ENCODE results near the gene OR2T8. TPM values are rescaled to one million over a fixed set of nuclear protein-coding genes. Genes with fewer than 3 reads are reported as not detected.

Gene OR2T8
- total RNA-seq, 1 experiment from 2014 or later = not detected

- Histone ChIP-seq H3K14ac (ENCODE audit: insufficient read depth, low read length) (no peak overlapping the region), H4K20me1 (ENCODE audit: control insufficient read depth, insufficient read depth, insufficient read length) (no peaks in the 10 kb centered on the region), H3K23me2 (ENCODE audit: insufficient read length, low read depth, low read length, poor library complexity, severe bottlenecking) (no peaks in the 10 kb centered on the region), H3K27ac (ENCODE audit: insufficient read length, low read depth, low read length) (no peak overlapping the region), H2BK12ac (ENCODE audit: insufficient read length, low read depth, low read length) (no peak overlapping the region), H2AFZ (ENCODE audit: low read length) (no peak overlapping the region), H3K23ac (ENCODE audit: insufficient read length, low read depth, low read length) (no peak overlapping the region), H2AK5ac (ENCODE audit: insufficient read length, low read length) (no peak overlapping the region), H3K79me1 (ENCODE audit: insufficient read depth, low read depth, low read length, poor library complexity, severe bottlenecking) (no peaks in the 10 kb centered on the region), H2BK15ac (ENCODE audit: low read depth, low read length) (no peak overlapping the region), H3K4me1 (ENCODE audit: insufficient read depth, low read length) (no peaks in the 10 kb centered on the region; the same call in 1 of the 2 replicates), H3K18ac (ENCODE audit: insufficient read length, low read depth, low read length) (no peak overlapping the region), H4K8ac (replicated peaks; ENCODE audit: insufficient read length, low read depth, low read length) (no peak overlapping the region), H3K9me3 (ENCODE audit: control insufficient read depth, low read depth, low read length) (no peaks in the 10 kb centered on the region), H2BK5ac (ENCODE audit: insufficient read length, low read length) (no peak overlapping the region), H3K9ac (ENCODE audit: extremely low read depth, insufficient read length, low read length) (no peak overlapping the region), H4K5ac (ENCODE audit: insufficient read length, low read depth, low read length) (no peak overlapping the region), H3K56ac (ENCODE audit: insufficient read length, low read depth, low read length) (no peak overlapping the region), H3K4ac (ENCODE audit: low read depth, low read length) (no peak overlapping the region), H3K27me3 (ENCODE audit: insufficient read depth, low read length) (no peaks in the 10 kb centered on the region), H3K79me2 (ENCODE audit: insufficient read depth, low read length) (no peaks in the 10 kb centered on the region), H3K4me2 (ENCODE audit: insufficient read depth, insufficient read length, low read length) (no peak overlapping the region), H2BK120ac (ENCODE audit: low read depth, low read length, poor library complexity, severe bottlenecking) (no peak overlapping the region), H4K91ac (ENCODE audit: insufficient read length, low read depth, low read length) (no peak overlapping the region), H2BK20ac (ENCODE audit: low read depth, low read length, poor library complexity, severe bottlenecking) (no peak overlapping the region), H3T11ph (ENCODE audit: low read length) (no peak overlapping the region)
- peaks cover 79 to 85% of the 10 kb centered on the region in 2 experiments for H3K9me3 Mint-ChIP-seq
- H3K27ac Mint-ChIP-seq = peak overlapping the region in 2 of 3 experiments; percentile 88 to 94; a peak in 3 of 7 replicates
- no peak overlapping the region for H3K4me3 Mint-ChIP-seq
- no CpG with 5 or more reads among the region's 7 CpGs for WGBS (ENCODE audit: extremely low coverage, insufficient read length, low lambda C conversion rate)
- DNase-seq = no peak
- no peaks in the 10 kb centered on the region; the same call in 1 of the 2 replicates for H3K27me3 Mint-ChIP-seq (ENCODE audit: low read depth)
- H3K4me1 Mint-ChIP-seq = peaks cover 20 to 22% of the 10 kb centered on the region in 2 experiments
- peaks cover 12 to 43% (median 15%) of the 10 kb centered on the region in 3 experiments for H3K36me3 Mint-ChIP-seq (ENCODE audit: insufficient read depth in 1 of 3, low read depth in 3 of 3)
- TF ChIP-seq CTCF (conservative IDR thresholded peaks at IDR 0.05) = no peak
Measured at GRCh38 chr1:247906504-247907047, 13.5 kb upstream of the OR2T8 start.
